ENCODE measurements around the gene BACH2. TPM values are rescaled to one million over a fixed set of nuclear protein-coding genes. Genes with fewer than 3 reads are reported as not detected.
"Not testable (repeated sequence)": the region's sequence is repeated elsewhere in the genome, so short reads cannot be mapped to it uniquely, and the experiment has no call there.

The BACH2 gene
- total RNA-seq, 4 donors from 2014 or later, result 9.3 to 34.5 (median 11.1) TPM

DNA sequence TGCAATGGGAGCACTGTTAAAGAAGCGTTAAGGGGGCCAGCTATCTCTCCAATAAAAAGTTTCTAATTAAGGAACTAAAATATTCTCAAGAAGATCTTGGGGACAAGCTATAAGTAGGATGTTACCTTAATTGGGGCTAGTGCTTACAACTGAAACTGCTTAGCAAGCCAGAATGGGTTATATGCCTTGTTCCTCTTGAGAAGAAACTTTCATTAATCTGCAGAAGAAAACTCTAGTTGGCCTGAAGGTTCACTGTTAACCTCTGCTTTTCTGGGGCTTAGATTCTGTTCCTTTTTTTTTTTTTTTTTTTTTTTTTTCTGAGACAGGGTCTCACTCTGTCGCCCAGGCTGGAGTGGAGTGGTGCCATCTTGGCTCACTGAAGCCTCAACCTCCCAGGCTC lies 82.2 kb downstream of the BACH2 start:
- intact Hi-C loops (cut with DNase I; ENCODE audit: low total_unique reads), result no loop called here

DNA sequence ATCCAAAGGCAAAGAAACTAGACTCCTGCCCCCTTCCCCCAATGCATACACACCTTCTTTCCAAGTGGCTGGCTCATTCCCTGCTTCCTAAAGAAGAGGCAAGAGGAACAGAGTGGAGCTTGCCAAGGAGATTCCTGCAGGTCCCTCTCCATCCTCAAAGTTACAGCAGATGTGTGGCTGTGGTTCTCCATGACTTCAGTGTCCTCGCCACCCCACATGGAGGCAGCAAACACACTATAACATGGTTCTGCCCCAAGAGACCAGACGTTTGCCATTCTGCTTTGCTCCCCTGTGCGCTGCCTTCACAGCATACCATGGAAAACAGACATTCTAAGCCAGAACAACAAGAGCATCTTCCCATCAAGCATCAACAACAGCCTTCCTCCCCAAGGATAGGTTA lies 84.4 kb downstream of the BACH2 start:
- DNase-seq (ENCODE audit: low spot score in 2 of 2), result peak in 1 of 2 donors; percentile 25
- intact Hi-C loops (cut with DNase I; ENCODE audit: low total_unique reads), result no loop called here
- 83 to 94% methylated on average over 3 of the region's 3 CpGs for WGBS, 2 donors
- no peak overlapping the region for H3K4me3 ChIP-seq (ENCODE audit: low read depth, poor library complexity, severe bottlenecking)
- TF ChIP-seq, protein P1, sequence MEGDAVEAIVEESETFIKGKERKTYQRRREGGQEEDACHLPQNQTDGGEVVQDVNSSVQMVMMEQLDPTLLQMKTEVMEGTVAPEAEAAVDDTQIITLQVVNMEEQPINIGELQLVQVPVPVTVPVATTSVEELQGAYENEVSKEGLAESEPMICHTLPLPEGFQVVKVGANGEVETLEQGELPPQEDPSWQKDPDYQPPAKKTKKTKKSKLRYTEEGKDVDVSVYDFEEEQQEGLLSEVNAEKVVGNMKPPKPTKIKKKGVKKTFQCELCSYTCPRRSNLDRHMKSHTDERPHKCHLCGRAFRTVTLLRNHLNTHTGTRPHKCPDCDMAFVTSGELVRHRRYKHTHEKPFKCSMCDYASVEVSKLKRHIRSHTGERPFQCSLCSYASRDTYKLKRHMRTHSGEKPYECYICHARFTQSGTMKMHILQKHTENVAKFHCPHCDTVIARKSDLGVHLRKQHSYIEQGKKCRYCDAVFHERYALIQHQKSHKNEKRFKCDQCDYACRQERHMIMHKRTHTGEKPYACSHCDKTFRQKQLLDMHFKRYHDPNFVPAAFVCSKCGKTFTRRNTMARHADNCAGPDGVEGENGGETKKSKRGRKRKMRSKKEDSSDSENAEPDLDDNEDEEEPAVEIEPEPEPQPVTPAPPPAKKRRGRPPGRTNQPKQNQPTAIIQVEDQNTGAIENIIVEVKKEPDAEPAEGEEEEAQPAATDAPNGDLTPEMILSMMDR (IDR thresholded peaks at IDR 0.05), result no peak
- TF ChIP-seq POLR2A (IDR thresholded peaks at IDR 0.05), result no peak

More for the DNA sequence above, 82.2 kb downstream of the BACH2 start:
- no peak for DNase-seq (ENCODE audit: low spot score in 2 of 2)
- 89 to 92% methylated on average over 2 of the region's 2 CpGs for WGBS, 2 donors
- no peak overlapping the region for H3K4me3 ChIP-seq (ENCODE audit: low read depth, poor library complexity, severe bottlenecking)
- TF ChIP-seq, protein P1 (IDR thresholded peaks at IDR 0.05), result no peak
- no peak for TF ChIP-seq POLR2A (IDR thresholded peaks at IDR 0.05)

DNA sequence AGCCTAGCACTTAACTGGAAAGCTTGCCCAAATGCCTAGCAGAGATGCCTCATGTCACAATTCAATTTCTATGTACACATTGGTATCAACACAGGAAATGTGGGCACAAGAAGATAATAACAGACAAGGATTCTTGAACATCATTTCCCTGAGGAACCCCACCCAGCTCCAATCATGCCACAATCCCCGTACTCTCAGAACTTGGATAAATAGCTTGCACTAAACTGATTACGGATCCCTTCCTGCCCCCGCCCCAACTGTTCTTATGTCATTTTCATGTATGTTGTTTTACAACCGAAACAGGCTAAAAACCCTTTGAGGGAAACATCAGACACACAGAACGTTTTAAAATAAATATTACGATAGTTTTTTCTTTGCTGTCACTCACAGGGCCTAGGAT lies 87.1 kb downstream of the BACH2 start:
- WGBS, 2 donors, result 73 to 79% methylated on average over 6 of the region's 6 CpGs
- no peak overlapping the region for H3K4me3 ChIP-seq (ENCODE audit: low read depth, poor library complexity, severe bottlenecking)
- TF ChIP-seq, protein P1 (IDR thresholded peaks at IDR 0.05), result no peak
- no peak for TF ChIP-seq POLR2A (IDR thresholded peaks at IDR 0.05)
- peak in 1 of 2 donors; percentile 45 for DNase-seq (ENCODE audit: low spot score in 2 of 2)
- intact Hi-C loops (cut with DNase I; ENCODE audit: low total_unique reads), result no loop called here

DNA sequence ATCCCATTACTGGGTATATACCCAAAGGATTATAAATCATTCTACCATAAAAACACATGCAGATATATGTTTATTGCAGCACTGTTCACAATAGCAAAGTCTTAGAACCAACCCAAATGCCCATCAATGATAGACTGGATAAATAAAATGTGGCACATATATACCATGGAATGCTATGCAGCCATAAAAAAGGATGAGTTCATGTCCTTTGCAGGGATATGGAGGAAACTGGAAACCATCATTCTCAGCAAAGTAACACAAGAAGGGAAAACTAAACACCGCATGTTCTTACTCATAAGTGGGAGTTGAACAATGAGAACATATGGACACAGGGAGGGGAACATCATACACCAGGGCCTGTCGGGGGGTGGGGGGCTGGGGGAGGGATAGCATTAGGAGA lies 88.0 kb downstream of the BACH2 start:
- H3K4me3 ChIP-seq (ENCODE audit: low read depth, poor library complexity, severe bottlenecking); intact Hi-C loops (cut with DNase I; ENCODE audit: low total_unique reads); DNase-seq (ENCODE audit: low spot score in 2 of 2): not testable (repeated sequence)
- 81 to 82% methylated on average over 2 of the region's 2 CpGs for WGBS, 2 donors

DNA sequence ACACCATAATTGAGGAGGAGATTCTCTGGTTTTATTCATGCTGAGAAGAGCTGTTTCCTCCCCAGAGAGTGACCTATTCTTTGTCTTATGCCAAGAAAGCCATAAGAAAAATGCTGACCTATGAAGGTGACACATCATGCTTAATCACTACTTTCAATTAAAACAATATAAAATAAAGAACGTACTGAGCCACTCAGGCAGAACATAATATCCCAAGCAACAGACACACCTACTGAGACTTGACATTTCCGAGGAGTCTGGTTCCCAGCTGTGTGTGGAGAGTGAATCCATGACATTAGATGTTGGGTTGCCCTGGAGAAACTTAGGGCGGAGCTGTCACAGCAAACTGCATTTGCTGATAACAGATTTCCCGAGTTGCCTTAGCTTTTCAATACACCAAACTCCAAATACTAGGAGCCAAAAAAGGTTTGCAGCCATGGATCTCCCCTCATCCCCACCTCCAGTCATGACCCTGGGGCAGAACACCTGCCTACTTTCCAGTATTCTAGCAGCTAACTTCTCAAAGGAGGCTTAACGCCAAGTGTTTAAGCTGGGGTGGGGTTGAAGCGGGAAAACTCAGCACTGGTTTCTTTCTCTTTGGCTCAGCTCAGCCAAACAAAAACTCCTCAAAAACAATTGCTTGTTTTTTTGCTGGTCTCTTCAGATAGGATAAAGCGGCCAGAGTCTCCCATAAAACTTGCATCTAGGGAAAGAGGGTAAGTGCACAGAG lies 92.2 kb downstream of the BACH2 start:
- DNase-seq (ENCODE audit: low spot score in 2 of 2), result no peak
- TF ChIP-seq POLR2A (IDR thresholded peaks at IDR 0.05), result no peak
- TF ChIP-seq, protein P1 (IDR thresholded peaks at IDR 0.05), result no peak
- H3K4me3 ChIP-seq (ENCODE audit: low read depth, poor library complexity, severe bottlenecking), result no peak overlapping the region
- intact Hi-C loops (cut with DNase I; ENCODE audit: low total_unique reads), result no loop called here
- 30 to 35% methylated on average over 7 of the region's 7 CpGs for WGBS, 2 donors

DNA sequence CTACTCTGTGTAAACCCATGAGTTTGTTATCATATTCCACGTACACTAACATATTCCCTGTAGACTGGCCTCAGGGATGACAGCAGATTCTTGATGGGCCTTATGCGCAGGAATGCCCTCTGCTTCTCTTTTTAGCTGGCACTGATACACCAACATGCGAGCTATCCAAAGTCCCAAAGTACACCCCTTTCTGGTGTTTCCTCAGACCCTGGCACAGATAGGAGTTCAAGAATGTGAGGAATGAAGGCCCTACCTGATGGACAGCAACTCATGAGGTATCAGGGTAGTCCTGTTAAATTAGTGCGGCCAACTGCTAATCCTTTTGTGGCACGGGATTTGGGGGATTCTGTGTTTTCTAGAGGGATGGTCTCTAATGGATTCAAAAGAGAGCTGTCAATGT lies 93.0 kb downstream of the BACH2 start:
- no peak for TF ChIP-seq POLR2A (IDR thresholded peaks at IDR 0.05)
- TF ChIP-seq, protein P1 (IDR thresholded peaks at IDR 0.05), result no peak
- DNase-seq (ENCODE audit: low spot score in 2 of 2), result no peak
- no peak overlapping the region for H3K4me3 ChIP-seq (ENCODE audit: low read depth, poor library complexity, severe bottlenecking)
- 85 to 86% methylated on average over 5 of the region's 5 CpGs for WGBS, 2 donors
- intact Hi-C loops (cut with DNase I; ENCODE audit: low total_unique reads), result no loop called here
